ENCODE measurements around the gene SH3TC2. TPM values are rescaled to one million over a fixed set of nuclear protein-coding genes. Genes with fewer than 3 reads are reported as not detected.

Gene SH3TC2
- total and polyA plus RNA-seq, 10 of the 15 experiments (the other 5 are each of a cell fraction or from before 2014, with no cell fraction given) = not detected

GRCh38 chr5:149046196-149046829 lies 16.5 kb downstream of the SH3TC2 start (continued):
- TF ChIP-seq ZNF592 (IDR thresholded peaks at IDR 0.05) = no peak
- no peak for TF ChIP-seq POLR2AphosphoS5 (IDR thresholded peaks at IDR 0.05; ENCODE audit: low read length)
- TF ChIP-seq POLR2AphosphoS2 (IDR thresholded peaks at IDR 0.05; ENCODE audit: low read depth, low read length) = no peak
- TF ChIP-seq ZBTB33 (IDR thresholded peaks at IDR 0.05) = no peak
- no peak for TF ChIP-seq IRF3 (IDR thresholded peaks at IDR 0.05)
- TF ChIP-seq NRF1 (conservative IDR thresholded peaks at IDR 0.05; ENCODE audit: low read depth, low read length) = no peak

Measured in GM12878 (cell line).